Activated naive CD4-positive, alpha-beta T cell treated with anti-CD3 and anti-CD28 coated beads for 36 hours (primary cell): ENCODE results near the gene EIF2S1. TPM values are rescaled to one million over a fixed set of nuclear protein-coding genes. Genes with fewer than 3 reads are reported as not detected.

Source experiments
- CTCF ChIA-PET: fragments of 350-600 bp; sonication (Branson Sonifier 250); formaldehyde crosslinking; loops from one replicate; lab custom pipeline; 2021; ENCODE audit warnings: antibody characterized with exemption; lab: Charles Lee
- DNase-seq: peaks from one replicate; pipeline ENCODE4 v3.0.0-alpha.2; 2020
- H3K27ac Mint-ChIP-seq: one replicate; pipeline ENCODE4 v1.8.0; 2021; ENCODE audit warnings: mild to moderate bottlenecking, mixed read lengths
- H3K27me3 Mint-ChIP-seq: one replicate; pipeline ENCODE4 v1.8.0; 2021; ENCODE audit warnings: low read depth, mixed read lengths
- H3K36me3 Mint-ChIP-seq: one replicate; pipeline ENCODE4 v1.8.0; 2021; ENCODE audit warnings: low read depth, mixed read lengths
- H3K4me1 Mint-ChIP-seq: one replicate; pipeline ENCODE4 v1.8.0; 2021; ENCODE audit warnings: low read depth, mixed read lengths
- H3K4me3 Mint-ChIP-seq: one replicate; pipeline ENCODE4 v1.8.0; 2021; ENCODE audit warnings: mild to moderate bottlenecking, moderate library complexity, mixed read lengths
- H3K9me3 Mint-ChIP-seq: one replicate; pipeline ENCODE4 v1.8.0; 2021; ENCODE audit warnings: mixed read lengths
- intact Hi-C: fragments of 100-400 bp; cut with micrococcal nuclease; formaldehyde crosslinking; loops from one replicate; pipeline ENCODE4 v1.15.1; 2023
- total RNA-seq, 2 experiments: library from RNA; stranded (reverse); gene quantifications; one replicate each; pipeline ENCODE4 v1.2.3, GENCODE V29; 2021

EIF2S1 gene
- total RNA-seq, 2 experiments from 2014 or later: 186 to 196 TPM

- Mint-ChIP-seq H3K9me3 (no peaks in the 10 kb centered on the region), H3K4me3 (no peak overlapping the region), H3K27me3 (no peaks in the 10 kb centered on the region), H3K4me1 (peaks cover 8% of the 10 kb centered on the region), H3K27ac (peak overlapping the region; percentile 24), H3K36me3 (peaks cover 35% of the 10 kb centered on the region)
- no peak for DNase-seq
- intact Hi-C loops: no loop called here
- CTCF ChIA-PET: interaction anchor here (1.5 to 1.6 kb wide), 2 partner anchors 25 to 186 kb away, joined by 4 to 5 read pairs; partner anchors contain the start of gene ATP6V1D
Measured at GRCh38 chr14:67385120-67385519, 25.0 kb downstream of the EIF2S1 start.

- peaks cover 35% of the 10 kb centered on the region for H3K36me3 Mint-ChIP-seq
- intact Hi-C loops: no loop called here
- no peaks in the 10 kb centered on the region for H3K27me3 Mint-ChIP-seq
- H3K27ac Mint-ChIP-seq: peak overlapping the region; percentile 24
- H3K4me3 Mint-ChIP-seq: no peak overlapping the region
- DNase-seq: no peak
- H3K4me1 Mint-ChIP-seq: peaks cover 9% of the 10 kb centered on the region
- CTCF ChIA-PET: interaction anchor here (1.2 to 1.6 kb wide), 3 partner anchors 26 to 319 kb away, joined by 3 to 5 read pairs (median 4); partner anchors contain the start of gene ATP6V1D
- no peaks in the 10 kb centered on the region for H3K9me3 Mint-ChIP-seq
Measured at GRCh38 chr14:67385618-67386017, 25.5 kb downstream of the EIF2S1 start.

- no peak for DNase-seq
- intact Hi-C loops: no loop called here
- Mint-ChIP-seq H3K27me3 (no peaks in the 10 kb centered on the region), H3K36me3 (peaks cover 30% of the 10 kb centered on the region), H3K4me3 (no peak overlapping the region), H3K4me1 (peaks cover 15% of the 10 kb centered on the region), H3K27ac (no peak overlapping the region), H3K9me3 (no peaks in the 10 kb centered on the region)
- CTCF ChIA-PET: no interaction called here
Measured at GRCh38 chr14:67387195-67387594, 27.1 kb downstream of the EIF2S1 start.

GRCh38 chr14:67389275-67389674, 29.1 kb downstream of the EIF2S1 start:
- Mint-ChIP-seq H3K4me3 (no peak overlapping the region), H3K27me3 (no peaks in the 10 kb centered on the region), H3K9me3 (no peaks in the 10 kb centered on the region), H3K27ac (no peak overlapping the region), H3K4me1 (peaks cover 9% of the 10 kb centered on the region), H3K36me3 (peaks cover 22% of the 10 kb centered on the region)
- no peak for DNase-seq
- intact Hi-C loops: no loop called here
- CTCF ChIA-PET: no interaction called here

GRCh38 chr14:67389811-67390534, 29.8 kb downstream of the EIF2S1 start:
- intact Hi-C loops: no loop called here
- Mint-ChIP-seq H3K9me3 (no peaks in the 10 kb centered on the region), H3K4me1 (peaks cover 9% of the 10 kb centered on the region), H3K27me3 (no peaks in the 10 kb centered on the region), H3K4me3 (no peak overlapping the region), H3K36me3 (peaks cover 16% of the 10 kb centered on the region), H3K27ac (no peak overlapping the region)
- CTCF ChIA-PET: interaction anchor here (0.9 kb wide), 1 partner anchor 15 kb away, joined by 3 read pairs; no protein-coding TSS in a partner anchor
- no peak for DNase-seq

- H3K4me3 Mint-ChIP-seq: no peak overlapping the region
- no peaks in the 10 kb centered on the region for H3K9me3 Mint-ChIP-seq
- CTCF ChIA-PET: no interaction called here
- no peaks in the 10 kb centered on the region for H3K27me3 Mint-ChIP-seq
- H3K4me1 Mint-ChIP-seq: peaks cover 9% of the 10 kb centered on the region
- H3K36me3 Mint-ChIP-seq: peaks cover 6% of the 10 kb centered on the region
- intact Hi-C loops: no loop called here
- no peak for DNase-seq
- no peak overlapping the region for H3K27ac Mint-ChIP-seq
Measured at GRCh38 chr14:67391268-67391667, 31.1 kb downstream of the EIF2S1 start.

GRCh38 chr14:67392123-67392522, 32.0 kb downstream of the EIF2S1 start:
- H3K9me3 Mint-ChIP-seq: no peaks in the 10 kb centered on the region
- peaks cover 9% of the 10 kb centered on the region for H3K4me1 Mint-ChIP-seq
- no peak overlapping the region for H3K27ac Mint-ChIP-seq
- H3K4me3 Mint-ChIP-seq: no peak overlapping the region
- intact Hi-C loops: no loop called here
- H3K36me3 Mint-ChIP-seq: peaks cover 1% of the 10 kb centered on the region
- DNase-seq: no peak
- H3K27me3 Mint-ChIP-seq: no peaks in the 10 kb centered on the region
- CTCF ChIA-PET: no interaction called here

- Mint-ChIP-seq H3K36me3 (peaks cover 1% of the 10 kb centered on the region), H3K4me1 (peaks cover 9% of the 10 kb centered on the region), H3K27me3 (no peaks in the 10 kb centered on the region), H3K9me3 (no peaks in the 10 kb centered on the region), H3K27ac (no peak overlapping the region), H3K4me3 (no peak overlapping the region)
- intact Hi-C loops: no loop called here
- CTCF ChIA-PET: no interaction called here
- DNase-seq: no peak
Measured at GRCh38 chr14:67392800-67393199, 32.7 kb downstream of the EIF2S1 start.

- no peaks in the 10 kb centered on the region for H3K27me3 Mint-ChIP-seq
- CTCF ChIA-PET: no interaction called here
- intact Hi-C loops: no loop called here
- H3K36me3 Mint-ChIP-seq: peaks cover 1% of the 10 kb centered on the region
- H3K27ac Mint-ChIP-seq: no peak overlapping the region
- peaks cover 9% of the 10 kb centered on the region for H3K4me1 Mint-ChIP-seq
- no peak for DNase-seq
- H3K9me3 Mint-ChIP-seq: no peaks in the 10 kb centered on the region
- no peak overlapping the region for H3K4me3 Mint-ChIP-seq
Measured at GRCh38 chr14:67393689-67394088, 33.6 kb downstream of the EIF2S1 start.

- no peaks in the 10 kb centered on the region for H3K27me3 Mint-ChIP-seq
- CTCF ChIA-PET: interaction anchor here (1.1 kb wide), 1 partner anchor 36 kb away, joined by 3 read pairs; the partner anchor contains the start of gene ATP6V1D
- intact Hi-C loops: no loop called here
- H3K27ac Mint-ChIP-seq: no peak overlapping the region
- no peak for DNase-seq
- peaks cover 1% of the 10 kb centered on the region for H3K36me3 Mint-ChIP-seq
- peaks cover 9% of the 10 kb centered on the region for H3K4me1 Mint-ChIP-seq
- no peaks in the 10 kb centered on the region for H3K9me3 Mint-ChIP-seq
- H3K4me3 Mint-ChIP-seq: no peak overlapping the region
Measured at GRCh38 chr14:67395086-67395875, 35.2 kb downstream of the EIF2S1 start.

- Mint-ChIP-seq H3K27me3 (no peaks in the 10 kb centered on the region), H3K27ac (no peak overlapping the region), H3K4me3 (no peak overlapping the region), H3K9me3 (no peaks in the 10 kb centered on the region), H3K36me3 (peaks cover 1% of the 10 kb centered on the region), H3K4me1 (peaks cover 7% of the 10 kb centered on the region)
- DNase-seq: no peak
- intact Hi-C loops: no loop called here
- CTCF ChIA-PET: no interaction called here
Measured at GRCh38 chr14:67395876-67396189, 35.7 kb downstream of the EIF2S1 start.

GRCh38 chr14:67396381-67396970, 36.3 kb downstream of the EIF2S1 start:
- H3K4me1 Mint-ChIP-seq: peaks cover 2% of the 10 kb centered on the region
- no peak for DNase-seq
- H3K36me3 Mint-ChIP-seq: peaks cover 1% of the 10 kb centered on the region
- H3K27ac Mint-ChIP-seq: no peak overlapping the region
- intact Hi-C loops: no loop called here
- CTCF ChIA-PET: no interaction called here
- no peaks in the 10 kb centered on the region for H3K9me3 Mint-ChIP-seq
- H3K27me3 Mint-ChIP-seq: no peaks in the 10 kb centered on the region
- H3K4me3 Mint-ChIP-seq: no peak overlapping the region
